GM10248 (cell line): ENCODE results near the gene ANLN.

Source experiments
- CTCF ChIA-PET: fragments of 300-600 bp; sonication (Branson Sonifier 250); formaldehyde crosslinking; extraction: SDS; loops from one replicate; lab custom pipeline; 2021; ENCODE audit warnings: antibody characterized with exemption; lab: Yijun Ruan, JAX
- POLR2A ChIA-PET: fragments of 350-650 bp; sonication (Branson Sonifier 250); formaldehyde crosslinking; extraction: SDS; loops from one replicate; lab custom pipeline; 2020; ENCODE audit warnings: antibody characterized with exemption; lab: Yijun Ruan, JAX
- DNase-seq: peaks from one replicate; pipeline ENCODE4 v3.0.0; 2012; ENCODE audit errors: extremely low spot score
- TF ChIP-seq, protein P1 (sequence below): IDR thresholded peaks from 2 replicates; pipeline ENCODE4 v1.5.1; 2012; ENCODE audit warnings: mild to moderate bottlenecking, low read depth; ENCODE audit errors: extremely low read depth, missing control alignments, control extremely low read depth

ANLN gene

DNA sequence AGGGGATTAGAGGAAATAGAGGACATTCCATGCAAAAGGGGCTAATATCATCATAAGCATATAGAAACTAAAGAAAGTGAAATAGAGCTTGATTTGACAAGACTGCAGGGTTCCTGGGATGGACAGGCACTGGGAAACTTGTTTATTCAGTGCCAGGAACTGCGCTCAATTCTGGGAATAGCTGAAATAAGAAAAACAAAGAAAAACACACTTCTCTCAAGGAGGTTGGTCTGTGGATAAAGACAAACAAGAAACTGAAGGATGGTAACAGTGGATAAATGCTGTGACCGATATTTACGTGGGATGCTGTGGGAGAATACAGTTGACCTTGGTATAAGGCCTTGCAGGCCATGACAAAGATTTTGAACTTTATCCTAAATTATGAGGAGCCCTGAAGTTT lies 40.9 kb upstream of the ANLN start:
- ChIA-PET POLR2A (no interaction called here), CTCF (interaction anchor here (1.0 to 1.8 kb wide), 3 partner anchors 9 to 29 kb away, joined by 3 to 6 read pairs (median 6); a partner anchor contains a TSS)
- TF ChIP-seq, protein P1, sequence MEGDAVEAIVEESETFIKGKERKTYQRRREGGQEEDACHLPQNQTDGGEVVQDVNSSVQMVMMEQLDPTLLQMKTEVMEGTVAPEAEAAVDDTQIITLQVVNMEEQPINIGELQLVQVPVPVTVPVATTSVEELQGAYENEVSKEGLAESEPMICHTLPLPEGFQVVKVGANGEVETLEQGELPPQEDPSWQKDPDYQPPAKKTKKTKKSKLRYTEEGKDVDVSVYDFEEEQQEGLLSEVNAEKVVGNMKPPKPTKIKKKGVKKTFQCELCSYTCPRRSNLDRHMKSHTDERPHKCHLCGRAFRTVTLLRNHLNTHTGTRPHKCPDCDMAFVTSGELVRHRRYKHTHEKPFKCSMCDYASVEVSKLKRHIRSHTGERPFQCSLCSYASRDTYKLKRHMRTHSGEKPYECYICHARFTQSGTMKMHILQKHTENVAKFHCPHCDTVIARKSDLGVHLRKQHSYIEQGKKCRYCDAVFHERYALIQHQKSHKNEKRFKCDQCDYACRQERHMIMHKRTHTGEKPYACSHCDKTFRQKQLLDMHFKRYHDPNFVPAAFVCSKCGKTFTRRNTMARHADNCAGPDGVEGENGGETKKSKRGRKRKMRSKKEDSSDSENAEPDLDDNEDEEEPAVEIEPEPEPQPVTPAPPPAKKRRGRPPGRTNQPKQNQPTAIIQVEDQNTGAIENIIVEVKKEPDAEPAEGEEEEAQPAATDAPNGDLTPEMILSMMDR, result no peak

DNA sequence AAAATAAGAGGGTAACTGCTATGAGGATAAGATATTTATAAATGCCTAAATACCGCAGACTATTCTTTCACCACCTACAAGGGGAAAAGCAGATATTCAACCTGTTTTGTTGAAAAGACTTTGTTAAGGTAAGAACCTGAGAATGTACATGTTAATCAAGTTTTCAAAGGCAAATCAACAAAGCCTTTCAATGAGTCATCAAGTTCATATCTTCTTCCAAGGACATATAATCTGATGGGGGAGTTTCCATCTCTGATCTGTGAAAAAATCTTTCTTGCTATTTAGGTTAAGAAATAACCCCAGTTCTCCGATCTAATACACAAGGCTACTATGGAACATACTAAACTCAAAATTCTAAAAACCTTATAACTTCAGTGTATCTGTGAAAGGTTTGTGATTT lies 40.0 kb upstream of the ANLN start:
- CTCF ChIA-PET, result no interaction called here
- no peak for DNase-seq
- POLR2A ChIA-PET, result no interaction called here

More for the DNA sequence above, 40.9 kb upstream of the ANLN start:
- no peak for DNase-seq

DNA sequence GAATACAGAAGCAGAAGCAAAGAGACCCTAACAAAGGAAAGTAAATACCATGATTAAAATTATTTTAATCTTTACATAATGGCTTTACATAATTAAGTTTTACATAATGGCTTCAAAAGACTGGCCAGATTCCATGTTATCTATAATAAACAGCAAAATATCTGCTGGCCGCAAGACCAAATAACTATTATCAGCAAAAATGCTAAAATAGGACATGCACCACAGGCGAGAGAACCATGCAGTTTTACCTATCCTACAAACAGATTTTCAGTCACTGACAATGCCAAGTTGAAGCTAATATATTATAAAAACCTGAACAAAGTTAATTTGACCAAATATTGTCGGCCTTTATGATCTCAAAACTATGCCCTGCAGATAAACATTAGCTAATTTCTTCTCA lies 34.2 kb upstream of the ANLN start:
- CTCF ChIA-PET, result interaction anchor here (1.3 to 1.7 kb wide), 2 partner anchors 16 to 37 kb away, joined by 4 to 5 read pairs; no protein-coding TSS in a partner anchor
- no peak for DNase-seq
- POLR2A ChIA-PET, result no interaction called here
- TF ChIP-seq, protein P1, result no peak

More for the DNA sequence above, 40.0 kb upstream of the ANLN start:
- TF ChIP-seq, protein P1, result no peak

DNA sequence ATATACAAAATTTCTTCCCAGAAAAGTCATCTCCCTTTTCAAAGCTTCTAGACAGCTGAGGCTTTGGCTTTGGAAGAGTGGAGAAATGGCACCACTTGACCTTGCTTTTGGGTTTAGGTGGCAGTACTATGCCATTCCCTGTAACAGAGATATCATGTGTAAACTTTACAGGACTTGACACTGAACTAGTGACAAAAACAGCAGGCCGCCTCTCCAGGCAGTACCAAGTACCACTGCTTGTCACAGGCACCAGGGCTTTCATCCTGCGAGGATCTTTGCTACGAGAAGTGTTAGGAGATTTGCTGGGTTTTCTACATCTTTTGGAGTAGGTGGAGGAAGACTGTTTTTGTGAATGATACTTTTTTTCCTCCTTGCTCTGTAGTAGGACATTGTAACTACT lies 32.6 kb upstream of the ANLN start:
- ChIA-PET POLR2A (no interaction called here), CTCF (interaction anchor here (1.1 to 2.5 kb wide), 5 partner anchors 9 to 83 kb away, joined by 3 to 12 read pairs (median 4); a partner anchor contains a TSS)
- TF ChIP-seq, protein P1, result no peak
- no peak for DNase-seq

DNA sequence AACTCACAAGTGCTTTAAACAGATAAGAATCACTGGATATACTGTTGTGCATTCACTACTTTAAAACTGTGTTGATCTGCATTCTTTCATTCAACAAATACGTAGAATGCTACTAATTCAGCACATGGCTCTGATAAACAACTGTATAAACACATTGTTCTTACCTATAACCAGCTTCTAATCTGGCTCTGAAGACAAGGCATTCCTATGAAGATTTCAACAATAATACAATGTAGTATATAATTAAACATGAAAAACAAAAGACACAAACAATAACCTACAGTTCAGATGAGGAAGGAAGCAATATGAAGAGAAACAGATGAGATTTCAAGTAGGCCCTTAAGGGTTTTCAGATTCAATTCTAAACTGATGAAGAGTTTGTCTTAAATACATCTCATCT lies 31.1 kb upstream of the ANLN start:
- POLR2A ChIA-PET, result no interaction called here
- TF ChIP-seq, protein P1, result no peak
- CTCF ChIA-PET, result interaction anchor here (1.9 to 2.5 kb wide), 2 partner anchors 9 to 10 kb away, joined by 6 to 12 read pairs; a partner anchor contains a TSS
- no peak for DNase-seq

DNA sequence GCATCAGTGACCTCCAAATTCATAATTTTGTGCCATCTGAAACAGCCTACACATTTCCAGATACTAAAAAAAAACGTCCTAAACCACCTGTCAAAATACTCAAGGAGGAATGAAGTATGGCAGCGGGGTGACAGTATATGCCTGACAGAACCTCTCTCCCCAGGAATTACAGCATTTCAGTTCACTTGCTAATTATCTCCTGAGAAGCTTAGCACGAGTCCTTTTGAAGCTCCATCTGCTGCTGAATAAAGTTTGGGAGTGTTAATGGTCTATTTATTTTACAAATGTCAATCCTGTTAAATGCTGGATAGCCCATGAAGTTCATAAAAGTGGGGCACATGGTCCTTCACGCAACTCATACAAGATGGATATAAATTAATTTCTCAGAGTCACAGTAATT lies 29.4 kb upstream of the ANLN start:
- no peak for DNase-seq
- ChIA-PET POLR2A (no interaction called here), CTCF (interaction anchor here (1.7 kb wide), 1 partner anchor 81 kb away, joined by 3 read pairs; no protein-coding TSS in a partner anchor)
- TF ChIP-seq, protein P1, result no peak
